Smooth muscle cell of the coronary artery (primary cell): ENCODE results near the gene CYBC1. TPM values are rescaled to one million over a fixed set of nuclear protein-coding genes. Genes with fewer than 3 reads are reported as not detected.

ENCODE experiments used
- total RNA-seq: library from RNA; depleted of rRNA; stranded (reverse); fragments of >200 nt; gene quantifications from 2 replicates; pipeline ENCODE4 v1.2.3, GENCODE V29; 2014; ENCODE audit warnings: low replicate concordance

Gene CYBC1
- 41.3 and 58.9 TPM in 2 replicates for total RNA-seq

DNA sequence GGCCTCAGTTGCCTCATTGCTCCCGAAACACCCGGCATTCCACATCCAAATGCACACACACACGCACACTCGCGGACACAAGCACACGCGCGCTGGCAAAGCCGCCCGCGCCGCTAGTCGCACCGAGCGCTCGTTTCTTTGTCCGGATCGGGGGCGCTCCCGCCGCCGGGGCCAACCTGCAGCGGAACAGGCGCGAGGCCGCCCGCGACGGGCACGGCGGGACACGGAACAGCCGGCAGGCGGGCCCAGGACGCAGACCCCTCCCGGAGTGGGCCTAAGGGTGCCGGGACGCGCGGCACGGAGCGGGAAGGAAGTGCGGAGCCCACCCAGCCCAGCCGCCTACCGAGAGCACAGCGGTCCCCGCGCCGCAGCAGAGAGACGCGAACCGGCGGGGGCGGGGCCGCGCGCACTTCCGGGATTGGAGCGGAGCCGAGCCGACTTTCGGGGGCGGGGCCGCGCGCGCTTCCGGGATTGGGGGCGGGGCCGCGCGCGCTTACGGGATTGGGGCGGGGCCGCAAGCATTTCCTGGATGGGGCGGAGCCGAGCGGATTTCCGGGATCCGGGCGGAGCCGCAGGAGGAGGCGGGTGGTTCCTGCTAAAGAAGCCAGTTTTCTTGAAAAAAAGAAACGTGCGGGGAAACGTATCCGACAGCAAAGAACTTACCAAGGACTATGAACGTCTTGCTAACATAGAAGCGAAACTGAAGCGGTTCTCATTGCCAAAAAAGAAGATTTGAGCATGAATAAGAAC is at the start of gene CYBC1:
CYBC1 (minus strand) TSS at position 396 of the 750 bp plus-strand sequence. CDS start 1,498 bp downstream, outside the sequence.

GRCh38 chr17:82458179-82458884 is 7.8 kb upstream of the CYBC1 start, which contains the start of gene NARF:
Gene NARF (plus strand): TSS chr17:82458741. CDS start chr17:82458804, 63 bp downstream.

GRCh38 chr17:82418001-82418986 is 32.3 kb downstream of the CYBC1 start, which contains the start of the genes HEXD and OGFOD3:
Gene HEXD (plus strand): TSS chr17:82418347. CDS start chr17:82419800, 1,453 bp downstream.
Gene OGFOD3 (minus strand): TSS chr17:82418586. CDS start chr17:82418485, 101 bp downstream.

Other genes with a start within 250 kb of the CYBC1 start
- 10.5 and 14.0 TPM in 2 replicates for gene CCDC57, start 237.9 kb downstream of the CYBC1 start, total RNA-seq
- 117 and 167 TPM in 2 replicates for gene SLC16A3, start 221.7 kb downstream of the CYBC1 start, total RNA-seq
- gene CSNK1D, start 177.1 kb downstream of the CYBC1 start, total RNA-seq: 44.6 and 47.1 TPM in 2 replicates
- gene CD7, start 133.1 kb downstream of the CYBC1 start, total RNA-seq: not detected in 2 replicates
- gene SECTM1, start 117.0 kb downstream of the CYBC1 start, total RNA-seq: 0.23 and 22.3 TPM in 2 replicates
- 0.08 TPM in 1 of 2 replicates, not detected in the other for gene TEX19, start 91.5 kb downstream of the CYBC1 start, total RNA-seq
- gene UTS2R, start 79.0 kb downstream of the CYBC1 start, total RNA-seq: not detected in 2 replicates
- 7.1 and 7.4 TPM in 2 replicates for gene HEXD, start 32.4 kb downstream of the CYBC1 start, total RNA-seq
- 29.6 and 49.8 TPM in 2 replicates for gene OGFOD3, start 32.2 kb downstream of the CYBC1 start, total RNA-seq
- 30.7 and 36.5 TPM in 2 replicates for gene NARF, start 8.0 kb upstream of the CYBC1 start, total RNA-seq
- gene FOXK2, start 69.0 kb upstream of the CYBC1 start, total RNA-seq: 15.2 and 24.5 TPM in 2 replicates
- 32.6 and 54.1 TPM in 2 replicates for gene WDR45B, start 197.7 kb upstream of the CYBC1 start, total RNA-seq
- gene RAB40B, start 247.9 kb upstream of the CYBC1 start, total RNA-seq: 8.4 and 14.9 TPM in 2 replicates